K562 (cell line): ENCODE data around the gene SEC63. TPM values are rescaled to one million over a fixed set of nuclear protein-coding genes. Genes with fewer than 3 reads are reported as not detected.
A peak's percentile ranks its signal among the peaks of the same experiment; 100 is the strongest.

Experiments used
- ATAC-seq: fragments of 200-7000 bp; cut with Tn5 transposase; 3 replicates; pipeline ENCODE4 v1.9.1; 2020; ENCODE audit warnings: moderate library complexity
- BruUV-seq: library from RNA; stranded (reverse); fragments of 400-500 nt; replicated peaks from 2 replicates; lab custom pipeline; 2021; lab: Mats Ljungman, UMichigan
- CTCF ChIA-PET: fragments of 300-600 bp; formaldehyde crosslinking; extraction: SDS; loops from one replicate; lab custom pipeline; 2021; ENCODE audit warnings: low intra/inter-chr PET ratio; lab: Yijun Ruan, JAX
- POLR2A ChIA-PET: fragments of 300-600, 350-650 bp; sonication (Branson Sonifier 250); formaldehyde crosslinking; extraction: SDS; loops from one replicate; lab custom pipeline; 2021; ENCODE audit warnings: antibody characterized with exemption, inconsistent platforms; lab: Yijun Ruan, JAX
- DNase-seq, 4 experiments: peaks; one replicate each; pipeline versions ENCODE4 v3.0.0 to v3.0.0-alpha.2; 2011 to 2018; ENCODE audit warnings: low spot score in 3 of 4, mixed read lengths in 3 of 4; ENCODE audit errors: extremely low read depth in 1 of 4
- FAIRE-seq: peaks from 2 replicates; lab custom pipeline; 2011; peaks lifted over from hg19 to GRCh38; lab: Jason Lieb, UNC
- H2AFZ ChIP-seq: 2 replicates; pipeline ENCODE4 v1.6.0; 2011; ENCODE audit warnings: low read depth, low read length, control low read depth, inconsistent platforms
- H3K27ac ChIP-seq: fragments of 200-600 bp; 3 replicates; pipeline ENCODE4 v1.8.0; 2011; ENCODE audit warnings: low read depth, mild to moderate bottlenecking, control low read depth, inconsistent platforms, low read length, moderate library complexity, mixed read lengths; ENCODE audit errors: extremely low read depth
- H3K27me3 ChIP-seq, 2 experiments: fragments of 300-600 bp in 1 of 2; 2 replicates in 1 of 2; 3 replicates in 1 of 2; pipeline versions ENCODE4 v1.6.0 to v1.8.0; 2011; ENCODE audit warnings: inconsistent platforms in 2 of 2, low read length in 2 of 2, mild to moderate bottlenecking in 1 of 2, mixed read lengths in 1 of 2, moderate library complexity in 1 of 2; ENCODE audit not compliant: control insufficient read depth in 2 of 2, insufficient read depth in 2 of 2
- H3K36me3 ChIP-seq: fragments of 300-600 bp; 3 replicates; pipeline ENCODE4 v1.8.0; 2011; ENCODE audit warnings: mild to moderate bottlenecking, low read length, inconsistent platforms; ENCODE audit not compliant: control insufficient read depth, insufficient read depth
- H3K4me1 ChIP-seq, 2 experiments: fragments of 200-600 bp in 1 of 2; replicated peaks in 1 of 2; 2 replicates in 1 of 2; 3 replicates in 1 of 2; pipeline versions ENCODE4 v1.5.1 to v1.8.0; 2011; ENCODE audit warnings: inconsistent platforms in 2 of 2, low read length in 2 of 2, mild to moderate bottlenecking in 1 of 2, mixed read lengths in 1 of 2, moderate library complexity in 1 of 2; ENCODE audit not compliant: control insufficient read depth in 2 of 2, insufficient read depth in 2 of 2
- H3K4me2 ChIP-seq: 2 replicates; pipeline ENCODE4 v1.6.1; 2011; ENCODE audit warnings: low read length, control low read depth, inconsistent platforms, mixed read lengths; ENCODE audit not compliant: insufficient read depth
- H3K4me3 ChIP-seq: fragments of 200-600 bp; sonication (generic), shearing (Covaris generic); 2 replicates; pipeline ENCODE4 v1.5.1; 2016; ENCODE audit warnings: control low read depth, inconsistent platforms
- H3K79me2 ChIP-seq: fragments of 200-600 bp; 3 replicates; pipeline ENCODE4 v1.8.0; 2011; ENCODE audit warnings: low read length, inconsistent platforms; ENCODE audit not compliant: control insufficient read depth, insufficient read depth
- H3K9ac ChIP-seq, 2 experiments: 2 replicates each; pipeline versions ENCODE4 v1.6.0 to v1.6.1; 2011; ENCODE audit warnings: low read depth in 2 of 2, low read length in 2 of 2, control low read depth in 1 of 2, inconsistent platforms in 1 of 2, mild to moderate bottlenecking in 1 of 2, mixed read lengths in 1 of 2; ENCODE audit not compliant: insufficient read depth in 1 of 2
- H3K9me1 ChIP-seq: one replicate; pipeline ENCODE4 v1.6.0; 2011; ENCODE audit warnings: inconsistent platforms, mild to moderate bottlenecking, low read length, moderate library complexity; ENCODE audit not compliant: control insufficient read depth, insufficient read depth
- H3K9me3 ChIP-seq: replicated peaks from 2 replicates; pipeline ENCODE4 v1.5.1; 2011; ENCODE audit warnings: low read depth, low read length, inconsistent platforms; ENCODE audit not compliant: control insufficient read depth, insufficient read depth
- H4K20me1 ChIP-seq: replicated peaks from 2 replicates; pipeline ENCODE4 v1.6.1; 2011; ENCODE audit warnings: low read length, inconsistent platforms, mixed read lengths; ENCODE audit not compliant: control insufficient read depth, insufficient read depth
- ADNP ChIP-seq: fragments of 200-800 bp; sonication (Bioruptor generic); IDR thresholded peaks from 2 replicates; pipeline ENCODE4 v1.6.1; 2016; ENCODE audit warnings: missing genetic modification characterization, missing compliant biosample characterization
- ATF1 ChIP-seq, 2 experiments: fragments of 450-650 bp in 1 of 2; IDR thresholded peaks; 2 replicates each; pipeline ENCODE4 v1.6.1; 2016; ENCODE audit warnings: missing compliant biosample characterization in 1 of 2, missing genetic modification characterization in 1 of 2
- C11orf30 ChIP-seq: fragments of 450-650 bp; IDR thresholded peaks from 2 replicates; pipeline ENCODE4 v1.6.1; 2016; ENCODE audit warnings: low read depth, mild to moderate bottlenecking
- IFI16 ChIP-seq: fragments of 250-450 bp; sonication (Bioruptor Pico); IDR thresholded peaks from 2 replicates; pipeline ENCODE4 v2.1.2; 2022; ENCODE audit warnings: mild to moderate bottlenecking, inconsistent platforms
- KAT8 ChIP-seq: fragments of 450-650 bp; IDR thresholded peaks from 2 replicates; pipeline ENCODE4 v1.6.1; 2016; ENCODE audit warnings: low read depth, mild to moderate bottlenecking
- MAFF ChIP-seq: IDR thresholded peaks from 2 replicates; pipeline ENCODE4 v1.6.1; 2012; ENCODE audit warnings: low read length, improper control_type of control experiment
- MAFG ChIP-seq: fragments of 450-650 bp; conservative IDR thresholded peaks from 2 replicates; pipeline ENCODE4 v1.6.1; 2016; ENCODE audit warnings: missing genetic modification characterization, missing compliant biosample characterization
- MAFK ChIP-seq: IDR thresholded peaks from 2 replicates; pipeline ENCODE4 v1.6.1; 2011; ENCODE audit warnings: low read length, improper control_type of control experiment
- MTF1 ChIP-seq: fragments of 250-450 bp; sonication (Bioruptor Pico); IDR thresholded peaks from 2 replicates; pipeline ENCODE4 v1.9.0; 2021; ENCODE audit warnings: moderate library complexity, mild to moderate bottlenecking, inconsistent platforms, borderline replicate concordance
- POLR2B ChIP-seq: fragments of 450-650 bp; IDR thresholded peaks from 2 replicates; pipeline ENCODE4 v1.6.1; 2018; ENCODE audit warnings: low read depth; ENCODE audit not compliant: partially characterized antibody
- RAD21 ChIP-seq, 2 experiments: fragments of 250-450 bp in 1 of 2; fragments of 450-650 bp in 1 of 2; sonication (Bioruptor Pico) in 1 of 2; formaldehyde crosslinking in 1 of 2; IDR thresholded peaks in 1 of 2; conservative IDR thresholded peaks in 1 of 2; 2 replicates each; pipeline versions ENCODE4 v1.4.0 to v1.8.0; 2020 to 2022; ENCODE audit warnings: mild to moderate bottlenecking in 2 of 2, moderate library complexity in 1 of 2
- TBL1XR1 ChIP-seq, 2 experiments: IDR thresholded peaks; 2 replicates each; pipeline ENCODE4 v1.6.1; 2012; ENCODE audit warnings: improper control_type of control experiment in 2 of 2, low read length in 2 of 2, mild to moderate bottlenecking in 1 of 2
- ZNF197 ChIP-seq: fragments of 200-800 bp; sonication (Bioruptor generic); IDR thresholded peaks from 2 replicates; pipeline ENCODE4 v1.6.1; 2016; ENCODE audit warnings: low read depth, missing genetic modification characterization, missing compliant biosample characterization
- ZNF316 ChIP-seq: fragments of 450-650 bp; IDR thresholded peaks from 2 replicates; pipeline ENCODE4 v1.6.1; 2016
- ZNF384 ChIP-seq: IDR thresholded peaks from 2 replicates; pipeline ENCODE4 v1.6.1; 2012; ENCODE audit warnings: low read depth, low read length, improper control_type of control experiment
- ZNF586 ChIP-seq: fragments of 450-650 bp; formaldehyde crosslinking; conservative IDR thresholded peaks from 2 replicates; pipeline ENCODE4 v1.4.0; 2020; ENCODE audit warnings: mild to moderate bottlenecking, moderate library complexity
- WGBS: fragments of 100-300 bp; shearing (Covaris generic); methylation state at CpG from one replicate; pipeline ENCODE4 v1.1.6; 2016; ENCODE audit warnings: low coverage, mixed read lengths; ENCODE audit not compliant: insufficient coverage; ENCODE audit errors: missing lambda C conversion rate; 5-methylcytosine and 5-hydroxymethylcytosine counted together
- in situ Hi-C: fragments of 300-500 bp; cut with MboI; formaldehyde crosslinking; loops from 4 replicates; pipeline ENCODE4 v1.15.0; 2018; ENCODE audit warnings: inconsistent platforms, mixed read lengths
- intact Hi-C: fragments of 100-400 bp; cut with micrococcal nuclease; formaldehyde crosslinking; loops from 2 replicates; pipeline ENCODE4 v1.14.2; 2022
- polyA plus RNA-seq, 8 experiments: library from polyadenylated mRNA; depleted of rRNA in 4 of 8; stranded (reverse) in 5 of 8; unstranded in 3 of 8; fragments of >200 nt; fragmentation: Nextera tagmentation in 2 of 8; fragmentation: Illumina TruSeq in 1 of 8; extraction: Ambion mirVana in 2 of 8; extraction: Trizol in 1 of 8; gene quantifications; 2 replicates each; pipeline versions ENCODE4 v1.2.1 to v1.2.3, GENCODE V29; 2011 to 2014; ENCODE audit warnings: inconsistent platforms in 1 of 8, missing spikeins in 1 of 8
- total RNA-seq, 7 experiments: library from RNA; depleted of rRNA in 6 of 7; stranded (reverse); fragments of >200 nt in 6 of 7; fragmentation: Illumina TruSeq in 2 of 7; extraction: Trizol in 2 of 7; gene quantifications; 2 replicates each; pipeline versions ENCODE4 v1.2.1 to v1.2.3, GENCODE V29; 2011 to 2021; ENCODE audit warnings: low replicate concordance in 1 of 7

The SEC63 gene
- total and polyA plus RNA-seq, 9 of the 15 experiments (the other 6 are each of a cell fraction or from before 2014, with no cell fraction given) = 13.8 to 74.6 (median 28.4) TPM

DNA sequence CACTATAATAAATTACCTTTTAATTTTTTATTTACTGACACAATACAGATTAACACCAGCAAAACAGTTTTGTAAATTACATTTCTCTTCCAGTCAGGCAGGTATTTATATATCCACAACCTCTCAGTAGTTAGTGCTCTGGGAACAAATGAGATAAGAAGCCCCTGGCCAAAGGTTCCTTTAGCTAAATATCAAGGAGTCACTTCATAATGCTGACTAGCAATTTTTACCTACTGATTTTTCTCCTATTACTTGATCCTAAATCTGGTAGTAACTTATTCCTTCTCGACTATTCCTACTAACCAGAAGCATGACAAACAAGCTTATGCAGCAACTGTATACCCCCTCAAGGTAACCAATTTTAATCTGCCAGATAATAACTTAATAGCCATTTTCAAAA, 46.3 kb downstream of the SEC63 start:
- no peak for FAIRE-seq
- ChIA-PET CTCF (no interaction called here), POLR2A (interaction anchor here (0.6 kb wide), 1 partner anchor 8 kb away, joined by 3 read pairs; no protein-coding TSS in a partner anchor)
- Histone ChIP-seq H3K9ac (no peak overlapping the region), H3K4me3 (no peak overlapping the region), H3K9me1 (no peaks in the 10 kb centered on the region), H4K20me1 (no peaks in the 10 kb centered on the region), H3K27ac (no peak overlapping the region), H3K27me3 (no peaks in the 10 kb centered on the region), H3K4me1 (no peaks in the 10 kb centered on the region; a peak in 1 of 5 replicates), H2AFZ (no peak overlapping the region), H3K4me2 (no peak overlapping the region), H3K9me3 (no peaks in the 10 kb centered on the region), H3K79me2 (peaks cover 3% of the 10 kb centered on the region; the same call in 1 of the 3 replicates), H3K36me3 (peaks cover 84% of the 10 kb centered on the region)
- DNase-seq = no peak
- in situ Hi-C loops (no loop called here), intact Hi-C loops (no loop called here)
- WGBS = 91% methylated on average over 1 of the region's 1 CpG
- TF ChIP-seq C11orf30 (peak; percentile 74), MAFF (peak; percentile 54), ZNF586 (CRISPR knock-in tag) (no peak), MAFK (peak; percentile 55; the same call in 1 of the 2 replicates), MAFG (tag) (peak; percentile 52), TBL1XR1 (IDR thresholded peaks at IDR 0.05; ENCODE audit: low read length in 2 of 2) (no peak), ZNF316 (peak; percentile 85)
- ATAC-seq = no peak
- BruUV-seq = no TSS peak

- in situ Hi-C loops = no loop called here
- BruUV-seq = no TSS peak
- Histone ChIP-seq H3K36me3 (peaks cover 81% of the 10 kb centered on the region), H2AFZ (no peak overlapping the region), H3K4me2 (no peak overlapping the region), H3K4me3 (no peak overlapping the region), H3K9me3 (no peaks in the 10 kb centered on the region), H3K27me3 (no peaks in the 10 kb centered on the region), H3K9me1 (no peaks in the 10 kb centered on the region), H4K20me1 (no peaks in the 10 kb centered on the region), H3K79me2 (no peaks in the 10 kb centered on the region), H3K4me1 (no peaks in the 10 kb centered on the region), H3K9ac (no peak overlapping the region), H3K27ac (no peak overlapping the region)
- intact Hi-C loops = no loop called here
- POLR2A ChIA-PET = interaction anchor here (1.5 kb wide), 1 partner anchor 14 kb away, joined by 3 read pairs; no protein-coding TSS in a partner anchor
- TF ChIP-seq ZNF197 (CRISPR knock-in tag) = no peak
- TF ChIP-seq MTF1 (CRISPR knock-in tag) = no peak
- no peak for TF ChIP-seq RAD21 (CRISPR knock-in tag; conservative IDR thresholded peaks at IDR 0.05 in 1 of 2, IDR thresholded peaks at IDR 0.05 in 1 of 2)
- no peak for TF ChIP-seq ATF1 (CRISPR knock-in tag; IDR thresholded peaks at IDR 0.05)
- TF ChIP-seq ATF1 (tag; IDR thresholded peaks at IDR 0.05) = no peak
- TF ChIP-seq POLR2B = no peak
- TF ChIP-seq IFI16 (CRISPR knock-in tag) = no peak
- no peak for TF ChIP-seq KAT8
- TF ChIP-seq ZNF384 = no peak
- TF ChIP-seq ADNP = no peak
- CTCF ChIA-PET = no interaction called here
- no peak for DNase-seq
- ATAC-seq = no peak
- no peak for FAIRE-seq
Measured at GRCh38 chr6:107894809-107895396, 63.1 kb downstream of the SEC63 start.
